Hepatocyte (in vitro differentiated cells): Measurements from ENCODE around the gene DIPK1A.

ENCODE experiments used
- CTCF ChIP-seq: fragments of 200-600 bp; sonication (generic); IDR thresholded peaks from 2 replicates; pipeline ENCODE4 v1.5.1; 2016; ENCODE audit warnings: antibody characterized with exemption, mild to moderate bottlenecking; ENCODE audit not compliant: poor library complexity
- EZH2 ChIP-seq: fragments of 200-600 bp; sonication (generic); IDR thresholded peaks from 2 replicates; pipeline ENCODE4 v1.6.1; 2016; ENCODE audit warnings: antibody characterized with exemption, mild to moderate bottlenecking, borderline replicate concordance
- EZH2phosphoT487 ChIP-seq: fragments of 200-600 bp; sonication (generic); IDR thresholded peaks from one replicate; pipeline ENCODE4 v1.6.1; 2018; ENCODE audit warnings: antibody characterized with exemption, mild to moderate bottlenecking, low read depth, moderate library complexity; ENCODE audit not compliant: unreplicated experiment, severe bottlenecking

DNA sequence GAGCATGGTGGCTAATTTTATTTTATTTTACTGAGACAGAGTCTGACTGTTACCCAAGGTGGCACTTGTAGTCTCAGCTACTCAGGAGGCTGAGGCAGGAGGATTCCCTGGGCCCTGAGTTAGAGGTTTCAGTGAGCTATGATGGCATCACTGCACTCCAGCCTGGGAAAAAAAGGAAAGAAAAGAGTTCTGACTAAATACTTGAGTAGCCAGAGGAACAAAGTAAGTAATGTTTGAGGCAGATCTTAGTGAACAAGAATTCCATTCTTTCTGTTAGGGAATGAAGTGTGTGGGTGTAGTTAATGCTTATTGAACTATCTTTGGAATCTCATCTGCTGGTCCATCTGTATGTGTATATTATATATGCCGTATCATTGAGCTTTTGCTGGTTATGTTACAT, 163.3 kb downstream of the DIPK1A start:
- TF ChIP-seq CTCF (no peak), EZH2 (no peak), EZH2phosphoT487 (no peak)
